SK-N-SH treated with all-trans-retinoic acid at 6 μM for 48 hours (cell line): ENCODE results near the gene ZBTB16.

Experiments
- PATZ1 ChIP-seq: fragments of 250-450 bp; sonication (Bioruptor Pico); IDR thresholded peaks from 2 replicates; pipeline ENCODE4 v1.8.0; 2020; ENCODE audit warnings: mild to moderate bottlenecking, moderate library complexity, borderline replicate concordance
- TCF4 ChIP-seq: fragments of 250-450 bp; sonication (Bioruptor Pico); IDR thresholded peaks from 2 replicates; pipeline ENCODE4 v1.8.0; 2021; ENCODE audit warnings: mild to moderate bottlenecking, moderate library complexity, borderline replicate concordance
- TOX ChIP-seq: fragments of 250-450 bp; sonication (Bioruptor Pico); IDR thresholded peaks from 2 replicates; pipeline ENCODE4 v1.8.0; 2021; ENCODE audit warnings: mild to moderate bottlenecking, moderate library complexity, borderline replicate concordance
- ZFP3 ChIP-seq: fragments of 250-450 bp; sonication (Bioruptor Pico); IDR thresholded peaks from 2 replicates; pipeline ENCODE4 v1.5.0; 2020; ENCODE audit warnings: mild to moderate bottlenecking, moderate library complexity
- ZFP30 ChIP-seq: fragments of 450-650 bp; formaldehyde crosslinking; IDR thresholded peaks from 2 replicates; pipeline ENCODE4 v1.5.0; 2022; ENCODE audit warnings: mild to moderate bottlenecking, moderate library complexity
- ZNF565 ChIP-seq: fragments of 450-650 bp; formaldehyde crosslinking; conservative IDR thresholded peaks from 2 replicates; pipeline ENCODE4 v1.5.0; 2020; ENCODE audit warnings: low read depth, mild to moderate bottlenecking, moderate library complexity
- ZNF8 ChIP-seq: fragments of 450-650 bp; formaldehyde crosslinking; IDR thresholded peaks from 2 replicates; pipeline ENCODE4 v1.5.0; 2020; ENCODE audit warnings: mild to moderate bottlenecking, moderate library complexity

DNA sequence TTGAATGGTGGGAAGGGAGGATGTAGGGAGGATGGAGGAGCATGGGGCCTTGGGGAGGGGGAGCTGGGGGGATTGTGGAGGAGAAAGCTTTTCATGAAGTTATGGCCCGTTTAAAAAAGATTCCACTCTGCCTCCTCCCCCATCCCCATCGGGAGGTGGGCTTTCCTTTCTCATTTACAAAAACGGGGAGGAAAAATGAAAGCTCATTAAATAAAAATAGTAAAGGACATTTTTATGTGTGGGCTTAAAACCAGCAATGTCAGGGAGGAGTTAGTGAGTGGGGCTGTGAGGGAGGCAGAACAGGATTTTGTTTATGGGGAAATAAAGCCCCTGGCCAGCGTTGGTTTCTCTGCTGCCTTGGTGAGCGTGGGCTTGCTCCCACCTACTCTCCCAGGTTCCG, 83.2 kb downstream of the ZBTB16 start:
- TF ChIP-seq PATZ1 (CRISPR knock-in tag) = no peak
- no peak for TF ChIP-seq ZNF8 (CRISPR knock-in tag)
- no peak for TF ChIP-seq ZNF565 (CRISPR knock-in tag)
- TF ChIP-seq ZFP30 = no peak
- TF ChIP-seq ZFP3 (CRISPR knock-in tag) = no peak
- TF ChIP-seq TCF4 (CRISPR knock-in tag) = no peak
- TF ChIP-seq TOX (CRISPR knock-in tag) = no peak
